Neuronal stem cell (in vitro differentiated cells): ENCODE results near the gene RIT1.
A peak's percentile ranks its signal among the peaks of the same experiment; 100 is the strongest.

ENCODE experiments used
- DNase-seq: peaks from one replicate; pipeline ENCODE4 v3.0.0-alpha.2; 2013; ENCODE audit warnings: low spot score
- H2AFZ ChIP-seq: one replicate; pipeline ENCODE4 v1.6.1; 2013; ENCODE audit warnings: mild to moderate bottlenecking, low read length, inconsistent platforms
- H2AK5ac ChIP-seq: 2 replicates; pipeline ENCODE4 v1.6.1; 2013; ENCODE audit warnings: low read depth, mild to moderate bottlenecking, inconsistent platforms, low read length, moderate library complexity, mixed read lengths
- H2BK120ac ChIP-seq: 2 replicates; pipeline ENCODE4 v1.6.1; 2013; ENCODE audit warnings: low read depth, mild to moderate bottlenecking, inconsistent platforms, low read length, moderate library complexity, mixed read lengths
- H2BK12ac ChIP-seq: one replicate; pipeline ENCODE4 v1.6.1; 2013; ENCODE audit warnings: low read length, inconsistent platforms
- H2BK15ac ChIP-seq: 2 replicates; pipeline ENCODE4 v1.6.1; 2013; ENCODE audit warnings: mild to moderate bottlenecking, low read length, inconsistent platforms, mixed read lengths
- H2BK5ac ChIP-seq: one replicate; pipeline ENCODE4 v1.6.1; 2013; ENCODE audit warnings: inconsistent platforms, mild to moderate bottlenecking, low read length, moderate library complexity
- H3K14ac ChIP-seq: one replicate; pipeline ENCODE4 v1.6.1; 2013; ENCODE audit warnings: low read length, inconsistent platforms
- H3K18ac ChIP-seq: 2 replicates; pipeline ENCODE4 v1.6.1; 2013; ENCODE audit warnings: low read length, inconsistent platforms
- H3K23ac ChIP-seq: 2 replicates; pipeline ENCODE4 v1.6.1; 2013; ENCODE audit warnings: low read depth, mild to moderate bottlenecking, mixed read lengths, low read length, inconsistent platforms; ENCODE audit not compliant: poor library complexity
- H3K27ac ChIP-seq: replicated peaks from 3 replicates; pipeline ENCODE4 v1.5.1; 2013; ENCODE audit warnings: low read length, inconsistent platforms
- H3K27me3 ChIP-seq, 3 experiments: 2 replicates each; pipeline ENCODE4 v1.6.1; 2013; ENCODE audit warnings: low read length in 3 of 3, mild to moderate bottlenecking in 2 of 3, inconsistent platforms in 1 of 3, low read depth in 1 of 3, mixed read lengths in 1 of 3, moderate library complexity in 1 of 3; ENCODE audit not compliant: control insufficient read depth in 3 of 3, insufficient read depth in 3 of 3
- H3K36me3 ChIP-seq, 2 donors: replicated peaks in 1 of 2; 2 replicates each; pipeline ENCODE4 v1.6.1; 2013; ENCODE audit warnings: low read length in 2 of 2; ENCODE audit not compliant: control insufficient read depth in 2 of 2, insufficient read depth in 2 of 2
- H3K4ac ChIP-seq: 2 replicates; pipeline ENCODE4 v1.6.1; 2013; ENCODE audit warnings: inconsistent platforms, mild to moderate bottlenecking, low read length, moderate library complexity
- H3K4me1 ChIP-seq, 2 donors: 1 replicate in 1 of 2; 2 replicates in 1 of 2; pipeline ENCODE4 v1.6.1; 2013; ENCODE audit warnings: low read length in 2 of 2, low read depth in 1 of 2; ENCODE audit not compliant: control insufficient read depth in 2 of 2, insufficient read depth in 1 of 2
- H3K4me2 ChIP-seq: one replicate; pipeline ENCODE4 v1.6.1; 2013; ENCODE audit warnings: mild to moderate bottlenecking, low read length, inconsistent platforms; ENCODE audit not compliant: insufficient read depth, poor library complexity, severe bottlenecking
- H3K4me3 ChIP-seq, 2 donors: 2 replicates each; pipeline ENCODE4 v1.5.1; 2013; ENCODE audit warnings: low read length in 2 of 2, mild to moderate bottlenecking in 2 of 2, inconsistent platforms in 1 of 2, moderate library complexity in 1 of 2
- H3K79me1 ChIP-seq: one replicate; pipeline ENCODE4 v1.6.1; 2013; ENCODE audit warnings: low read depth, mild to moderate bottlenecking, inconsistent platforms, low read length, moderate library complexity
- H3K9ac ChIP-seq: one replicate; pipeline ENCODE4 v1.6.1; 2013; ENCODE audit warnings: mild to moderate bottlenecking, low read depth, low read length, inconsistent platforms; ENCODE audit not compliant: poor library complexity
- H3K9me3 ChIP-seq, 2 donors: replicated peaks in 1 of 2; 2 replicates each; pipeline versions ENCODE3 to v1.6.1; 2013; ENCODE audit warnings: low read length in 2 of 2, mild to moderate bottlenecking in 2 of 2, inconsistent platforms in 1 of 2, low read depth in 1 of 2, mixed read lengths in 1 of 2, moderate library complexity in 1 of 2; ENCODE audit not compliant: control insufficient read depth in 2 of 2, insufficient read depth in 1 of 2
- H4K8ac ChIP-seq: one replicate; pipeline ENCODE4 v1.6.1; 2013; ENCODE audit warnings: low read depth, mild to moderate bottlenecking, inconsistent platforms, low read length, moderate library complexity
- H4K91ac ChIP-seq: one replicate; pipeline ENCODE4 v1.6.1; 2013; ENCODE audit warnings: low read length, low read depth, mild to moderate bottlenecking, inconsistent platforms; ENCODE audit not compliant: poor library complexity
- WGBS, 2 donors: extraction: QIAGEN DNeasy Blood & Tissue Kit; methylation state at CpG; one replicate each; pipeline ENCODE4 v1.1.7; 2013; ENCODE audit warnings: missing lambda C conversion rate in 2 of 2, mixed read lengths in 1 of 2; ENCODE audit not compliant: insufficient read length in 2 of 2, insufficient replicate concordance in 1 of 2; ENCODE audit errors: extremely low coverage in 2 of 2; 5-methylcytosine and 5-hydroxymethylcytosine counted together

The RIT1 gene

DNA sequence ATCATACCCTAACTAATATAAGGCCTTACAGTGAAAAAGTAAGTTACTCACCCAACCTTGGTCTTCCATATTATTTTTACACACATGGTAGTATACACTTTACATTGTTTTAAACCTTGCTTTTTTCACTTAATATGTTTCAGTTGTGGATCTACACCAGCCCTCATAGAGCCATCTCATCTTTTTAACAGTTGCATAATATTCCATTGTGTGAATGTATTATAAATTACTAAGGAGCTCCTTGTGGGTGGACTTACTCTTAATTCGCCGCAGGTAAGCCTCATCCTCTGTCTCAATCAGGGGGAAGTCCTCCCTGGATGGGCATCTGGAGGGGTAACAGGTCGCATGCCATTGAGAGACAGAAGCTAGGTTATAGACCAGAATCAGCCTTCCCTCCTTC, 43.5 kb upstream of the RIT1 start:
- H3K36me3 ChIP-seq: peaks cover 61 to 96% of the 10 kb centered on the region in 2 donors
- H3K79me1 ChIP-seq: peaks cover 6% of the 10 kb centered on the region
- no CpG with 5 or more reads among the region's 3 CpGs for WGBS, 2 donors
- no peak overlapping the region for H2AK5ac ChIP-seq
- no peak overlapping the region for H4K8ac ChIP-seq
- no peak overlapping the region for H2AFZ ChIP-seq
- H3K14ac ChIP-seq: no peak overlapping the region
- H3K4me2 ChIP-seq: no peak overlapping the region
- no peak overlapping the region for H3K9ac ChIP-seq
- no peak overlapping the region for H3K4me3 ChIP-seq
- H3K4me1 ChIP-seq: no peaks in the 10 kb centered on the region
- no peak overlapping the region for H2BK15ac ChIP-seq
- H3K27me3 ChIP-seq: no peaks in the 10 kb centered on the region
- DNase-seq: no peak
- no peak overlapping the region for H3K4ac ChIP-seq
- no peak overlapping the region for H2BK120ac ChIP-seq
- H3K23ac ChIP-seq: no peak overlapping the region
- no peak overlapping the region for H3K18ac ChIP-seq
- H3K27ac ChIP-seq: no peak overlapping the region
- H2BK12ac ChIP-seq: no peak overlapping the region
- H4K91ac ChIP-seq: no peak overlapping the region
- no peaks in the 10 kb centered on the region for H3K9me3 ChIP-seq
- H2BK5ac ChIP-seq: no peak overlapping the region

DNA sequence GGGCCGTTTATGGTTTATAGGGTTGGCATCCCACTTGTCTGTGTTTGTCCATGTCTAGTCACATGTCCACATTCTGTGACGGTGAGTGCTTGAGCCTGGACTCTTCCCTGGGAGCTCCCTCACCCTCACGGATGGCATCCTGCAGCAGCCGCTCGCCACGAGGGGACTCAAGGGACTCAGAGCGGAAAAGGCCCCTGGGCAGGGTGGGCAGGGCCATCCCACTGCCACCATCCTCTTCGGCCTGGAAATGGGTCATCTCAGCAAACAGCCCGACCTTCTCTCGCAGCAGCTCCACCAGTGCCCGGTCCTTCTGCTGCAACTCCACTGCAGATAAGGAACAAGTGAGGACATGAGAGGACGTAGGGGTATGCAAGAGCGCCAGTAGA, 41.3 kb upstream of the RIT1 start:
- H3K23ac ChIP-seq: peak overlapping the region; percentile 50

DNA sequence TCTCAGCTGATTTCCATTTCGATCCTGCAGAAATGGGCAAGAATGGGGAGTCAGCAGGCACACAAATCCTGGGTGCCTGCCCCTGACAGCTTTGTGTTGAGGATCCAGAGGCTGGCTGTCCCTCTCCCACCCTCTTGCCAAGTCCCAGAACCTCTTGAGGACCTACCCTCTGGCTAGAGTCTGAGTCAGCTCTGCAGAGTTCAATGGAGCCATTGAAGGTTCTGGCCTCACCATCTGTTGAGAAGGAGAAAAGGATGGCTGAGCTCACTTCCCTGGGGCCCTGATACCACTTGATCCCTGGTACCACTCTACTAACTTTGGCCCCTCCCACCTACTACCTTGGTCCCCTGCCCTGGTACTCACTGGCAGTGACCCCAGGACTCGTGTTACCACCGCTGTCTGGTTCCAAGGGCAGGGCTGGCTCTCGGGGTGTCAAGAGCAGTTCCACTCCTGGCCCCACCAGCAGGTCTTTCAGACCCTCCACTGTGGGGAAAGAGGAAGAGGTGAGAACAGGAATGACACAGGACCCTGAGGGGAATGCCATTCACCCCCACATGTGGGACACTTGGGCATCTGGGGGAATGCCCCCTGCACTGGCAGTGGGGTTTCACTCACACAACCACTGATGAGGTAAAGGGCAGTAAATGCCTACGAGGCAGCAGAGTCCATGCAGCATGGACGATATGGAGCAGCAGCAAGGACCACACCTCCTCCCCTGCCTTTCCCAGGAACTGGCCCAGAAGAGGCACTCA, 40.8 kb upstream of the RIT1 start:
- Histone ChIP-seq H3K36me3 (peaks cover 54 to 94% of the 10 kb centered on the region in 2 donors), H2BK15ac (no peak overlapping the region), H2AFZ (no peak overlapping the region), H3K9ac (no peak overlapping the region), H3K18ac (no peak overlapping the region), H3K27me3 (no peaks in the 10 kb centered on the region), H3K4me3 (no peak overlapping the region), H2AK5ac (no peak overlapping the region), H3K4me2 (no peak overlapping the region), H3K14ac (no peak overlapping the region), H3K79me1 (peaks cover 6% of the 10 kb centered on the region), H3K23ac (peak overlapping the region; percentile 50), H3K4ac (no peak overlapping the region), H3K4me1 (no peaks in the 10 kb centered on the region), H2BK120ac (no peak overlapping the region), H2BK12ac (no peak overlapping the region), H3K9me3 (no peaks in the 10 kb centered on the region), H4K8ac (peak overlapping the region; percentile 20), H2BK5ac (peak overlapping the region; percentile 84), H3K27ac (no peak overlapping the region), H4K91ac (no peak overlapping the region)
- WGBS, 2 donors: no CpG with 5 or more reads among the region's 6 CpGs
- DNase-seq: no peak

More for the DNA sequence above, 41.3 kb upstream of the RIT1 start:
- H4K91ac ChIP-seq: no peak overlapping the region
- no peak overlapping the region for H2AK5ac ChIP-seq
- no peak overlapping the region for H2BK12ac ChIP-seq
- no peak overlapping the region for H3K14ac ChIP-seq
- H3K27me3 ChIP-seq: no peaks in the 10 kb centered on the region
- no peaks in the 10 kb centered on the region for H3K9me3 ChIP-seq
- no peak overlapping the region for H3K4me2 ChIP-seq
- H3K4me1 ChIP-seq: no peaks in the 10 kb centered on the region
- WGBS, 2 donors: no CpG with 5 or more reads among the region's 13 CpGs
- H4K8ac ChIP-seq: peak overlapping the region; percentile 29
- no peak overlapping the region for H3K18ac ChIP-seq
- H2BK120ac ChIP-seq: no peak overlapping the region
- no peak overlapping the region for H3K4me3 ChIP-seq
- H3K4ac ChIP-seq: no peak overlapping the region
- H3K36me3 ChIP-seq: peaks cover 56 to 94% of the 10 kb centered on the region in 2 donors
- H3K79me1 ChIP-seq: peaks cover 6% of the 10 kb centered on the region
- H2BK5ac ChIP-seq: peak overlapping the region; percentile 84
- no peak overlapping the region for H2BK15ac ChIP-seq
- no peak for DNase-seq
- no peak overlapping the region for H2AFZ ChIP-seq
- no peak overlapping the region for H3K27ac ChIP-seq
- H3K9ac ChIP-seq: no peak overlapping the region

DNA sequence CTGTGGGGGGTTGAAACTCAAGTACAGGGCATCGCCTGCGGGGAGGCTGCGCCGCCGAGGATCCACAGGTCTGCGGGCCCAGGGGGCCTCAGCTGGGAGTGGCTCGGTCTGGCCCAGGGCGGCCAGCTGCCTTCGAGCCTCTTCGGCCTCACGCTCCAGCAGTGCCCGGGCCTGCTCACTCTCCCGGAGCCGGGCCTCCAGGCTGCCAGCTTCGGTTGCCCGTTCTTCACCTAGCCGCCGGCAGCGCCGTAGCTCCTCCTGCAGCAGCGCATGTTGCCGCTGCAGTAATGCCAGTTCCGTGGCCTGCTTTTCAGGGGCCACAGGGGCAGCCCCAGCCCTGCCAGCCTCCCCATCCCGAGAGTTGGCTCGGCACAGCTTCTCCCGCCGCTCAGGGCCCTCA, 39.7 kb upstream of the RIT1 start:
- no peak overlapping the region for H2AK5ac ChIP-seq
- peaks cover 56 to 95% of the 10 kb centered on the region in 2 donors for H3K36me3 ChIP-seq
- no peak overlapping the region for H3K18ac ChIP-seq
- H4K8ac ChIP-seq: no peak overlapping the region
- H3K9me3 ChIP-seq: no peaks in the 10 kb centered on the region
- H3K14ac ChIP-seq: no peak overlapping the region
- H3K4me2 ChIP-seq: no peak overlapping the region
- H2BK120ac ChIP-seq: peak overlapping the region; percentile 18
- no peak for DNase-seq
- H2AFZ ChIP-seq: no peak overlapping the region
- H2BK5ac ChIP-seq: no peak overlapping the region
- no CpG with 5 or more reads among the region's 27 CpGs for WGBS, 2 donors
- H3K27ac ChIP-seq: no peak overlapping the region
- no peak overlapping the region for H3K4me3 ChIP-seq
- H3K27me3 ChIP-seq: no peaks in the 10 kb centered on the region
- no peak overlapping the region for H3K4ac ChIP-seq
- no peak overlapping the region for H4K91ac ChIP-seq
- peak overlapping the region; percentile 41 for H2BK12ac ChIP-seq
- H3K4me1 ChIP-seq: peaks cover 0 to 6% of the 10 kb centered on the region in 2 donors
- no peak overlapping the region for H3K9ac ChIP-seq
- no peak overlapping the region for H2BK15ac ChIP-seq
- H3K23ac ChIP-seq: peak overlapping the region; percentile 85
- peaks cover 6% of the 10 kb centered on the region for H3K79me1 ChIP-seq
